ENCODE data around the gene GOLM1. TPM values are rescaled to one million over a fixed set of nuclear protein-coding genes. Genes with fewer than 3 reads are reported as not detected.

The GOLM1 gene
- total RNA-seq, 4 donors from 2014 or later = 2.0 to 13.6 (median 4.3) TPM

GRCh38 chr9:86079865-86080469 is 19.4 kb downstream of the GOLM1 start:
- Histone ChIP-seq H3K9me3 (no peaks in the 10 kb centered on the region), H3K36me3 (peaks cover 0 to 8% (median 0%) of the 10 kb centered on the region in 3 donors), H3K4me3 (no peak overlapping the region), H3K4me1 (no peaks in the 10 kb centered on the region), H3K27ac (no peak overlapping the region), H3K27me3 (no peaks in the 10 kb centered on the region)
- TF ChIP-seq POLR2A (IDR thresholded peaks at IDR 0.05) = no peak
- TF ChIP-seq CTCF (IDR thresholded peaks at IDR 0.05) = no peak
- WGBS, 2 donors = 63 to 80% methylated on average over 5 of the region's 5 CpGs
- DNase-seq = no peak
- intact Hi-C loops (cut with DNase I) = no loop called here

GRCh38 chr9:86079421-86079831 is 19.9 kb downstream of the GOLM1 start:
- Histone ChIP-seq H3K27me3 (no peaks in the 10 kb centered on the region), H3K27ac (no peak overlapping the region), H3K9me3 (no peaks in the 10 kb centered on the region), H3K4me3 (no peak overlapping the region), H3K4me1 (no peaks in the 10 kb centered on the region), H3K36me3 (peaks cover 0 to 8% (median 0%) of the 10 kb centered on the region in 3 donors)
- intact Hi-C loops (cut with DNase I) = no loop called here
- 82 to 92% methylated on average over 10 of the region's 10 CpGs for WGBS, 2 donors
- DNase-seq = no peak
- TF ChIP-seq POLR2A (IDR thresholded peaks at IDR 0.05) = no peak
- TF ChIP-seq CTCF (IDR thresholded peaks at IDR 0.05) = no peak

GRCh38 chr9:86078731-86079130 is 20.6 kb downstream of the GOLM1 start:
- intact Hi-C loops (cut with DNase I) = no loop called here
- Histone ChIP-seq H3K9me3 (no peaks in the 10 kb centered on the region), H3K4me1 (no peaks in the 10 kb centered on the region), H3K27ac (no peak overlapping the region), H3K27me3 (no peaks in the 10 kb centered on the region), H3K4me3 (no peak overlapping the region), H3K36me3 (peaks cover 0 to 8% (median 0%) of the 10 kb centered on the region in 3 donors)
- DNase-seq = no peak
- WGBS, 2 donors = 84 to 94% methylated on average over 7 of the region's 8 CpGs
- TF ChIP-seq POLR2A (IDR thresholded peaks at IDR 0.05) (no peak), CTCF (IDR thresholded peaks at IDR 0.05) (no peak)

- Histone ChIP-seq H3K4me1 (no peaks in the 10 kb centered on the region), H3K36me3 (peaks cover 0 to 8% (median 0%) of the 10 kb centered on the region in 3 donors), H3K27ac (no peak overlapping the region), H3K27me3 (no peaks in the 10 kb centered on the region), H3K9me3 (no peaks in the 10 kb centered on the region), H3K4me3 (no peak overlapping the region)
- no peak for TF ChIP-seq CTCF (IDR thresholded peaks at IDR 0.05)
- TF ChIP-seq POLR2A (IDR thresholded peaks at IDR 0.05) = no peak
- 87 to 89% methylated on average over 3 to 12 of the region's 13 CpGs for WGBS, 2 donors
- DNase-seq = no peak
- intact Hi-C loops (cut with DNase I) = no loop called here
Measured at GRCh38 chr9:86077276-86077675, 22.1 kb downstream of the GOLM1 start.

GRCh38 chr9:86075132-86076109 is 23.9 kb downstream of the GOLM1 start:
- H3K9me3 ChIP-seq = no peaks in the 10 kb centered on the region
- no peaks in the 10 kb centered on the region for H3K4me1 ChIP-seq
- DNase-seq = no peak
- H3K36me3 ChIP-seq = peaks cover 0 to 8% (median 0%) of the 10 kb centered on the region in 3 donors
- intact Hi-C loops (cut with DNase I) = no loop called here
- TF ChIP-seq CTCF (IDR thresholded peaks at IDR 0.05) (no peak), POLR2A (IDR thresholded peaks at IDR 0.05) (no peak)
- H3K27me3 ChIP-seq = no peaks in the 10 kb centered on the region
- no peak overlapping the region for H3K27ac ChIP-seq
- no peak overlapping the region for H3K4me3 ChIP-seq
- WGBS, 2 donors = 84 to 85% methylated on average over 12 of the region's 12 CpGs

Measured in esophagus squamous epithelium (tissue), 5 donors.